Fibroblast of lung (primary cell): ENCODE data around the gene INHBB. TPM values are rescaled to one million over a fixed set of nuclear protein-coding genes. Genes with fewer than 3 reads are reported as not detected.

Experiments
- DNase-seq, 2 donors: peaks; one replicate each; pipeline versions ENCODE4 v3.0.0 to v3.0.0-alpha.2; 2010; ENCODE audit warnings: low read depth in 2 of 2
- H2AFZ ChIP-seq: 2 replicates; pipeline ENCODE4 v1.5.1; 2012; ENCODE audit warnings: low read length, control low read depth, inconsistent platforms
- H3K27ac ChIP-seq: 2 replicates; pipeline ENCODE4 v1.5.1; 2011; ENCODE audit warnings: low read length, control low read depth; ENCODE audit not compliant: insufficient read depth
- H3K27me3 ChIP-seq: 2 replicates; pipeline ENCODE4 v1.5.1; 2011; ENCODE audit warnings: mild to moderate bottlenecking, low read length; ENCODE audit not compliant: control insufficient read depth, insufficient read depth
- H3K36me3 ChIP-seq: 2 replicates; pipeline ENCODE4 v1.5.1; 2011; ENCODE audit warnings: low read length; ENCODE audit not compliant: control insufficient read depth, insufficient read depth
- H3K4me1 ChIP-seq: 2 replicates; pipeline ENCODE4 v1.5.1; 2011; ENCODE audit warnings: low read length; ENCODE audit not compliant: control insufficient read depth, insufficient read depth; ENCODE audit errors: extremely low read depth
- H3K4me2 ChIP-seq: 2 replicates; pipeline ENCODE4 v1.5.1; 2011; ENCODE audit warnings: low read length, control low read depth; ENCODE audit not compliant: insufficient read depth; ENCODE audit errors: extremely low read depth
- H3K4me3 ChIP-seq, 4 experiments: fragments of 200-600 bp in 1 of 4; sonication (generic) in 1 of 4; replicated peaks in 1 of 4; 2 replicates each; pipeline ENCODE4 v1.5.1; 2011 to 2016; ENCODE audit warnings: low read length in 4 of 4, low read depth in 3 of 4, mild to moderate bottlenecking in 3 of 4, control low read depth in 2 of 4, inconsistent platforms in 1 of 4, mixed read lengths in 1 of 4; ENCODE audit not compliant: insufficient read depth in 1 of 4; ENCODE audit errors: control extremely low read depth in 1 of 4
- H3K79me2 ChIP-seq: 2 replicates; pipeline ENCODE4 v1.5.1; 2012; ENCODE audit warnings: mild to moderate bottlenecking, low read length, inconsistent platforms; ENCODE audit not compliant: control insufficient read depth, insufficient read depth
- H3K9ac ChIP-seq: 2 replicates; pipeline ENCODE4 v1.5.1; 2011; ENCODE audit warnings: mild to moderate bottlenecking, low read length, control low read depth; ENCODE audit not compliant: insufficient read depth
- H3K9me3 ChIP-seq: 2 replicates; pipeline ENCODE4 v1.5.1; 2012; ENCODE audit warnings: low read depth, low read length; ENCODE audit not compliant: control insufficient read depth, insufficient read depth
- H4K20me1 ChIP-seq: 2 replicates; pipeline ENCODE4 v1.5.1; 2011; ENCODE audit warnings: low read length; ENCODE audit not compliant: control insufficient read depth, insufficient read depth; ENCODE audit errors: extremely low read depth
- CTCF ChIP-seq, 2 donors: IDR thresholded peaks in 1 of 2; conservative IDR thresholded peaks in 1 of 2; 1 replicate in 1 of 2; 2 replicates in 1 of 2; pipeline ENCODE4 v1.5.1; 2011 to 2012; ENCODE audit warnings: low read length in 2 of 2, control low read depth in 1 of 2, inconsistent platforms in 1 of 2, low read depth in 1 of 2, mild to moderate bottlenecking in 1 of 2
- EZH2 ChIP-seq: IDR thresholded peaks from 2 replicates; pipeline ENCODE4 v1.5.1; 2012; ENCODE audit warnings: low read length, control low read depth, mild to moderate bottlenecking; ENCODE audit errors: missing control alignments
- polyA plus RNA-seq, 2 donors: library from polyadenylated mRNA; depleted of rRNA in 1 of 2; stranded (reverse) in 1 of 2; unstranded in 1 of 2; fragments of >200 nt; gene quantifications; 2 replicates each; pipeline ENCODE4 v1.2.1, GENCODE V29; 2011 to 2012; ENCODE audit warnings: missing spikeins in 1 of 2
- total RNA-seq: library from RNA; depleted of rRNA; stranded (reverse); fragments of >200 nt; gene quantifications from 2 replicates; pipeline ENCODE4 v1.2.1, GENCODE V29; 2014

Gene INHBB
- total and polyA plus RNA-seq, 2 donors (not counting 1 experiment from before 2014, with no cell fraction given) = 0.01 TPM; not detected in 1

- no peaks in the 10 kb centered on the region for H3K4me1 ChIP-seq
- peak in 1 of 2 donors; percentile 16 for DNase-seq
- H4K20me1 ChIP-seq = no peaks in the 10 kb centered on the region
- H3K27ac ChIP-seq = no peak overlapping the region
- no peaks in the 10 kb centered on the region for H3K9me3 ChIP-seq
- H3K9ac ChIP-seq = no peak overlapping the region
- H3K79me2 ChIP-seq = no peaks in the 10 kb centered on the region
- no peak overlapping the region for H3K4me2 ChIP-seq
- H3K27me3 ChIP-seq = peaks cover 6% of the 10 kb centered on the region
- no peak overlapping the region for H2AFZ ChIP-seq
- H3K36me3 ChIP-seq = no peaks in the 10 kb centered on the region
- TF ChIP-seq CTCF (conservative IDR thresholded peaks at IDR 0.05 in 1 of 2, IDR thresholded peaks at IDR 0.05 in 1 of 2; ENCODE audit: low read depth in 1 of 2, low read length in 2 of 2) = no peak
- TF ChIP-seq EZH2 = no peak
- no peak overlapping the region for H3K4me3 ChIP-seq
Measured at GRCh38 chr2:120396861-120397811, 51.2 kb downstream of the INHBB start.

- H2AFZ ChIP-seq = no peak overlapping the region
- DNase-seq = peak in 1 of 2 donors; percentile 59
- no peak overlapping the region for H3K4me3 ChIP-seq
- TF ChIP-seq CTCF (conservative IDR thresholded peaks at IDR 0.05 in 1 of 2, IDR thresholded peaks at IDR 0.05 in 1 of 2; ENCODE audit: low read depth in 1 of 2, low read length in 2 of 2) = no peak
- TF ChIP-seq EZH2 = no peak
- no peaks in the 10 kb centered on the region for H3K79me2 ChIP-seq
- no peak overlapping the region for H3K9ac ChIP-seq
- H3K27ac ChIP-seq = no peak overlapping the region
- H3K4me2 ChIP-seq = no peak overlapping the region
- no peaks in the 10 kb centered on the region for H4K20me1 ChIP-seq
- H3K4me1 ChIP-seq = no peaks in the 10 kb centered on the region
- peaks cover 6% of the 10 kb centered on the region for H3K27me3 ChIP-seq
- H3K9me3 ChIP-seq = no peaks in the 10 kb centered on the region
- no peaks in the 10 kb centered on the region for H3K36me3 ChIP-seq
Measured at GRCh38 chr2:120398051-120398995, 52.4 kb downstream of the INHBB start.
